Gastrocnemius medialis (tissue), 4 donors: ENCODE data around the gene GCC2.

ENCODE experiments used
- POLR2A ChIP-seq, 2 donors: fragments of 450-650 bp; IDR thresholded peaks; one replicate each; pipeline ENCODE4 v1.6.1; 2017; ENCODE audit warnings: antibody characterized with exemption in 2 of 2, mild to moderate bottlenecking in 2 of 2, moderate library complexity in 2 of 2
- TF ChIP-seq, protein P1 (sequence below), 5 experiments: fragments of 450-650 bp in 3 of 5; fragments of 200-600 bp in 2 of 5; sonication (generic) in 2 of 5; IDR thresholded peaks in 4 of 5; conservative IDR thresholded peaks in 1 of 5; 1 replicate in 4 of 5; 2 replicates in 1 of 5; pipeline ENCODE4 v1.5.1; 2016 to 2019; ENCODE audit warnings: antibody characterized with exemption in 5 of 5, mild to moderate bottlenecking in 3 of 5, moderate library complexity in 3 of 5

DNA sequence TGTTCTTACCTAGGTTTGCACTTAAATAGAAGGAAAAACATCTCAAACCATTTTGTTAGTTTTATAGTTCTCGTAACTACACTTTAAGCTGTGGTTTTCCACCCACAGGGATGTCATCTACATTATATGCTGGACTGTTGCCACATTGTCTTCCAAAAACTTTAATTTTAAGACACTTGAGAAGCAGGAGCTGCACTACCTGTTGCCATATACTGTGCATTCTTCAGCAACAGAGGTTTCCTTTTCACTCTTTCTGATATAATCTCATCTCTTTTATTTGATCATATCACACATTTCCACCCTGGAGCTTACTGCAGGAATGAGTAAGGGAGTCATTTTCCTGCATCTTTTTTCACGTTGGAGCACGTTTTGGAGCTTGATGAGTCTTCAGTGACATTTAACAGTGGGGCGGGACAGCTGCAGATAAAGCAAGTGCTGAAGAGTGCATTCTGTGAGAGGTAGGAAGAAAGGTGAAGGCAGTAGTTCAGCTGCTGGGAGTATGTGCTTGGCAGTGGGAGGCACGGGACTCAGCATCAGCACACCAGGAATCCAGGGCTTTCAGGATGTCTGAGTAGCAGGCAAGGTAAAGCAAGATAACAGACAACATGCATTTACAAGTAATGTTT, 89.1 kb downstream of the GCC2 start:
- TF ChIP-seq, protein P1, sequence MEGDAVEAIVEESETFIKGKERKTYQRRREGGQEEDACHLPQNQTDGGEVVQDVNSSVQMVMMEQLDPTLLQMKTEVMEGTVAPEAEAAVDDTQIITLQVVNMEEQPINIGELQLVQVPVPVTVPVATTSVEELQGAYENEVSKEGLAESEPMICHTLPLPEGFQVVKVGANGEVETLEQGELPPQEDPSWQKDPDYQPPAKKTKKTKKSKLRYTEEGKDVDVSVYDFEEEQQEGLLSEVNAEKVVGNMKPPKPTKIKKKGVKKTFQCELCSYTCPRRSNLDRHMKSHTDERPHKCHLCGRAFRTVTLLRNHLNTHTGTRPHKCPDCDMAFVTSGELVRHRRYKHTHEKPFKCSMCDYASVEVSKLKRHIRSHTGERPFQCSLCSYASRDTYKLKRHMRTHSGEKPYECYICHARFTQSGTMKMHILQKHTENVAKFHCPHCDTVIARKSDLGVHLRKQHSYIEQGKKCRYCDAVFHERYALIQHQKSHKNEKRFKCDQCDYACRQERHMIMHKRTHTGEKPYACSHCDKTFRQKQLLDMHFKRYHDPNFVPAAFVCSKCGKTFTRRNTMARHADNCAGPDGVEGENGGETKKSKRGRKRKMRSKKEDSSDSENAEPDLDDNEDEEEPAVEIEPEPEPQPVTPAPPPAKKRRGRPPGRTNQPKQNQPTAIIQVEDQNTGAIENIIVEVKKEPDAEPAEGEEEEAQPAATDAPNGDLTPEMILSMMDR (IDR thresholded peaks at IDR 0.05 in 4 of 5, conservative IDR thresholded peaks at IDR 0.05 in 1 of 5): no peak
- TF ChIP-seq POLR2A (IDR thresholded peaks at IDR 0.05): no peak
